ENCODE results near the gene EPHX1.
"Not testable (repeated sequence)": the region's sequence is repeated elsewhere in the genome, so short reads cannot be mapped to it uniquely, and the experiment has no call there.

EPHX1 gene

DNA sequence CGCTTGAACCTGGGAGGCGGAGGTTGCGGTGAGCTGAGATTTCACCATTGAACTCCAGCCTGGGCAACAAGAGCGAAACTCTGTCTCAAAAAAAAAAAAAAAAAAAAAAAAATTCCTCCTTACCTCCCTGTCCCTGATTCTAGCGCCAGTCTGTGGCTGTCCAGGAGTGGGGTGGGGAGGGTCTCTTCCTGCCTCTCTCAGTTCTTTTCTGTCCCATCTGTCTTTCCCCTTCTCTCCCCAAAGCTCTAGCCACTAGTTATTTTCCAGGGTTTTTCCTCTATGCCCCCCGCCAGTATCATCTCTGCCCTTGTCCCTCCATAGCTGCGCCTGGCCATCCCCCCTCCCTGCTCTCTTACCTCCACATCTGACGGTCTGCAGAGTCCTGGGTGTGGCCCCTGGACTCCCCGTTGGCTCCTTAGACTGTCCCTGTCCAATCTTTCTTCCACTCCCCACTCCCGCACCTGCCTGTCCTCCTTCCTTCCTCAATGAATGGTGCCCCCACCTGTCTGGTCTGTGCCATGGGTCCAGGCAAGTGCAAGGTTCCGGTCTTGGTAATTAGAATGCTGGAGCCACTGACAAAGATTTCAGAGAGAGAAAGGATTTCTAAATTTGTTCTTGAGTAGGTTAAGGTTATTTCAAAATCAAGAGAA, 73.8 kb downstream of the EPHX1 start:
- no peak for DNase-seq

DNA sequence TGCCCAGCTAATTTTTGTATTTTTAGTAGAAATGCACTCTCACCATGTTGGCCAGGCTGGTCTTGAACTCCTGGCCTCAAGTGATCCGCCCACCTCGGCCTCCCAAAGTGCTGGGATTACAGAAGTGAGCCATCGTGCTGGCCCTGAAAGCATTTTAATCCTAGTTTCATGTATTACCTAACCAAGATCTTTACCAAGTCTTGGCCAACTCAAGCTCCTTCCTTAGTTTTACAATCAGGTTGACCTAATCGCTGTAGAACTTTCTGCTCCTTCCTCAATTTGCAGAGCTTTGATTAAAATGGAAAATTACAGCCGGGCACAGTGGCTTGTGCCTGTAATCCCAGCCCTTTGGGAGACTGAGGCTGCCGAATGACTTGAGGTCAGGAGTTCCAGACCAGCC, 75.4 kb downstream of the EPHX1 start:
- no peak for DNase-seq

DNA sequence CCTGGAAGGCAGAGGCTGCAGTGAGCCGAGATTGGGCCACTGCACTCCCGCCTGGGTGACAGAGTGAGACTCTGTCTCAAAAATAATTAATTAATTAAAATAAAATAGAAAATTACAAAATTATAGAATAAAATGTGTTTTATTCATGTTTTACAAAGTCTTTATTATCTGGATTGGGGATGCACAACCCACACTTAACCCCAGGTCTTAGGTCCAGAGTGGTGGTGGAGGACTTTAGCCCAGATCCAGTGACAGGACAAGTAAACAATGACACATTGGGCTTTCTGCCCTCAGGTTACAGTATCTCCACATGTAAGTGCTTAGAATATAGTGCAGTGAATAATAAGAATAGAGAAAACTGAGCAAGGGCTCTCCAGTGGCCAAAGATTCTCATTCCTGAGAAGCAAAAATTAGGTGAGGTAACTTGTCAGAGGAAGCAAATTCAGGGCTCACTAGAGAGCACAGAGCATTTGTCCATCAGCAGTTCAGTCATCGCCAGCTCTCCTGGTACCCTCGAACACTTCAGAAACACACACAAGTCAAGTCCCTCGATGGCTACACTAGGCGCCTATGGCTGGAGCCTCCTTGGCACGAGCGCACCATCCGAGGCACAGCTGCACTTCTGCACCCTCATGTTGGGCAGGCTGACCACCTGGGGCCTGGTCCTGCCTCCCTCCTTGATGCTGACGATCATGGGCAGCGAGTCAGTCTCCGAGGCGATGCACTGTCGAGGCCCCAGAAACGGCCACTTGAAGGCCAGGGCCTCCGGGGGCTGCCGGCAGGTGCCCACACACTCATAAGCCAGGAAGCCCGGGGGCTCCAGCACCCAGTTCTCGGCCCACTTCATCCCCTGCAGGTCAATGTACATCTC, 76.5 kb downstream of the EPHX1 start:
- DNase-seq, result no peak

DNA sequence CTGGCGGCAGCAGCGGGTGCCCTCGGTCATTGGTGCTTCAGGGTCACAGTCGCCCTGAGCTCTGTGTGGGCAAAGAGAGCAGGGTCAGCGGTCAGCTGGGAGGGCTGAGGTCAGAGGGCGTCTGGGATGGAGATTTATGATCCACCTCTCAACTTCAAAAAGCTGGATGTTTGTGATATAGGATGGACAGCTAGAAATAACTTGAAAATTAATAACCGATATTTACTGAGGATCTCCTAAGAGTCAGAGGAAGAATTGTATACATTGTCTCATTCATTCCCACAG, 77.0 kb downstream of the EPHX1 start:
- no peak for DNase-seq

DNA sequence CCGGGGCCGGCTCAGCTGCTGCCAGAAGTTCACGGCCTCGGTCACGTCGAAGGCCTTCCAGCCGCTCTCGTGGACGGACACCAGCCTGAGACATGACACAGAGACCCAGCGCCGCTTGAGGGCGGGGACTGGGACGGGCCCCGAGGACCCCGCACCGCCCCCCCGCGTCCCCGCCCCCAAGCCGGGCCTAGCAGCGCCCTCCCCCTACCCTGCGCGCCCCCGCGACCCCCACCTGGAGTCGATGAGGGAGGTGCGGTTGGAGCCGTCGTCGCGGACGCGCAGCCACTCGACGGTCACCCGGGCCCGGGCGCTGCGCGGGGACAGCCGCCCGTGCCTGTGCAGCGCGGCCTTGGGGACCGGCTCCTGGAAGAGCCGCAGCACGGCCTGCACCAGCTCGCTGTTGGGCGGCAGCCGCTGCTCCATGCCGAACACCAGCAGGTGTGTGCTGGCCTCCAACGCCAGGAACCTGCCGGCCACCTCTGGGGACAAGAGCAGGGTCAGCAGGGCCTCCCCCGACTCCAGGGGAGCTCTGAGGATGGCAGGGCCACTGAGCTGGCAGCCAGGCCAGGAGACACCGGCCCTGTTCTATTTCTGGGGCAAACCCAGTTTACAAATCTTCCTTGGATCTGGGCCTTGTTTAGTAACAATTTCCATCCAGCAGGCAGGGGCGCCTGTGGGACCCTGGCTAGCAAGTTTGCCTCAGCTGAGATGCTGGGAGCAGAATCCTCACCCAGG, 77.8 kb downstream of the EPHX1 start:
- DNase-seq, result not testable (repeated sequence)

DNA sequence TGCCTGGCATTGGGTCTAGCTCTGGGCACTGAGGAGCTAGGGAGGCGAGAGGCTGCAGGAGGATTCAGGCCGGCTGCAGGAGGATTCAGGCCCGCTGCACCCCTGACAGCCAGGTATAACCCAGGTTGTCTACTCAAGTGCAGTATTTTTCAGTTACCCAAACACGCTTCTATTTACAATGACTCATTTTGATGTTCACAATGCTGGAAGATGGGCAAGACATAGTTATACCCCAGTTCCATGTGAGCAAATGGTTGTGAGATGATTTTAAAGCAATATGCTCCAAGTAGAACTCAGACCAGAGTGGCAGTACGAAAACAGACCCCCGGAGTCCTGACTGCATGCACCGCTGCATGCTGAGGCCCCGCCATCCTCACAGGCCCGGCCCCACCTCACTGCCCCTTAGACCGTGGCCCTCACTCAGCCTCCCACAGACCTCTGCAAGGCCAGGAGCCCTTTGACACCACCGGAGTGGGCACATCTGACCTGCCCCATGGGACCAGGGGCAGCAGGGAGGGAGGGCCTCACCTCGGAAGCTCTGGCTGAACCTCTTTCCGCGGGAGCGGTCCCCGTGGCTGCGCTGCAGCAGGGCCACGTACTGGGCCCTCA, 78.5 kb downstream of the EPHX1 start:
- DNase-seq, result no peak

DNA sequence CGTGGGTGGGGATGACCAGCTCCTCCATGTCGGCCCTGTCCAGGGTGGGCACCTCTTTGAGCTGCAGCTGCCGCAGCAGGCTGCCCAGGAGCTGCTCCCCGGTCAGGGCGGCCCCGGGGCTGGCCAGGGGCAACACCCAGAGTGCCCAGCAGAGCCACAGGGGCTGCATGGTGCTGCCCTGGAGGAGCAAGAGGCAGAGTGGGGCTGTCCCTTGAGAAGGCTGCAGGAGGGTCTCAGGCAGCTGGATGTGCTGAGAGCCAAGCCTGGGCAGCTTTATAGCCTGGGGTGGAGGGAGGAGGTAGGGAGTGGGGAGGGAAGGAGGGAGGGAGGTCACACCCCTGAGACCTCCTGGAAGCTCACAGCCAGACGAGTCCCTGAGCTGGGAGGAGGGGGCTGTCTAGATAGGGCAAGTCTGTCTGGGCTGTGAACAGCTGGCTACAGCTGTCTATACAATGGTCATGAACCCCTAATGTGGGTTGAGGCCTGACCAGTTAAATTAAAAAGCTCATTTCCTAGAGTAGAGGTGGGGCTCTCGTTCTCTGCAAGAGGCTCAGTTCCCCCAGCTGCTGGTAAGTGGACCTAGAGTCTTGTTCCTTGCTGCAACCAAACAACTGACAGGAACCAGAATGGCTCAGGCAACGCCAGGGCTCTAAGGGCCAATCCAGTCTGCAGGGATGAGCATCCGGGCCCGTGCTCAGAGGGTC, 79.1 kb downstream of the EPHX1 start, which contains the start of gene LEFTY1:
Gene LEFTY1 (minus strand): TSS at position 249 of the 704 bp plus-strand sequence. CDS start 80 bp downstream, at position 169.
- DNase-seq, result no peak

DNA sequence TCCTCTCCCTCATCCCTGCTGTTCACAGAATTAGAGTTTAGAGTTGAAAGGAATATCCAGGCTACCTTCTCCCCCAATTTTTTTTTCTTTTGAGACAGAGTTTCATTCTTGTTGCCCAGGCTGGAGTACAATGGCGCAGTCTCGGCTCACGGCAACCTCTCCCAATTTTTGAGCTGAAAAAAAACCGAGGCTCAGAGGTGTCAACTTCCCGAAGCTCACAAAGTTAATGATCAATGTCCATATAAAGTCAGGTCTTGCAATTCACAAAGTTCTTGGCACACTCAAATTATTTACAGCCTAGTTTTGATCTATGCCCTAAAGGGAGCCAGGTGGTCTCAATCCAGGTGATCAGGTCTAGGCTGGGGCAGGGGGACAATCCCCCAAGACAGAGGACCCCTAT, 79.8 kb downstream of the EPHX1 start:
- no peak for DNase-seq

DNA sequence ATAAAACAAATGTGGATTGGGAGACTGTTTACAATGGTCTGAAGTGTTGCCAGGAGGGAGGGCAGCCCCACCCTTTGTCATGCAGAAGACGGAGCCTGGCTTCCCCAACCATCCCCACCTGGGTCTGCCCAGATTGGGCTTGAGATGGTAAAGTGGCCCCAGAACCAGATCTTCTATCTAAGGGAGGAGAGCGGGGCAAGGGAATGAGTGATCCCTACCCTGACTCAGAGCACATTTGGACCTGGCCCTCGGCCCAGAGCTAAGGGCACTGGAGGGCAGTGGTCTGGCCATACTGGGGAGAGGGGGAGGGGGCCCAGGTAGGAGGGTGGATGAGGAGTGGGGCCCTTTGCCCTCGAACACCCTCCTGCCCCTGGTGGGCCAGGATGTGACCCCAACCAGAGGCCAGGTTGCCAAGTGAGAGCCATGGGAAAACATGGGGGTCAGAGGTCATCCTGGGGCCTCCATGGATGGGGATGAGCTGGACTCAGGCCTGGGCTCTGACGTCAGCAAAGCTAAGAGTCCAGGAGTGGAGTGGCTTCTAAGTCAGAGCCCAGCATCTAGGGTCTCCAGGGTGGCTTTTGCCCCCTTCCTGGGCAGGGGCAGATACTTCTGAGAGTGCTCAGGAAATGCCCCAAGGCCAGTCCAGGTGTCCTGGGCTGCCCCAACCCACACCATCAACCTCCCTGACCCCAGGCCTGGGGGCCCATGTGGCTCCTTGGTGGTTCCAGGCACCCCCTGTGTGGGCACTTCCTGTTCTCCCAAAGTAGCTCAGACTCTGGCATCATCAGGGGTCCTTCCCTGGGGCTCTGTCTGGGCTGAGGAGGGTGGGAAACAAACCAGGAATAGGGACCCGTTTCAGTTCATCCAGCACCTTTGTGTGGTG, 80.7 kb downstream of the EPHX1 start:
- no peak for DNase-seq

DNA sequence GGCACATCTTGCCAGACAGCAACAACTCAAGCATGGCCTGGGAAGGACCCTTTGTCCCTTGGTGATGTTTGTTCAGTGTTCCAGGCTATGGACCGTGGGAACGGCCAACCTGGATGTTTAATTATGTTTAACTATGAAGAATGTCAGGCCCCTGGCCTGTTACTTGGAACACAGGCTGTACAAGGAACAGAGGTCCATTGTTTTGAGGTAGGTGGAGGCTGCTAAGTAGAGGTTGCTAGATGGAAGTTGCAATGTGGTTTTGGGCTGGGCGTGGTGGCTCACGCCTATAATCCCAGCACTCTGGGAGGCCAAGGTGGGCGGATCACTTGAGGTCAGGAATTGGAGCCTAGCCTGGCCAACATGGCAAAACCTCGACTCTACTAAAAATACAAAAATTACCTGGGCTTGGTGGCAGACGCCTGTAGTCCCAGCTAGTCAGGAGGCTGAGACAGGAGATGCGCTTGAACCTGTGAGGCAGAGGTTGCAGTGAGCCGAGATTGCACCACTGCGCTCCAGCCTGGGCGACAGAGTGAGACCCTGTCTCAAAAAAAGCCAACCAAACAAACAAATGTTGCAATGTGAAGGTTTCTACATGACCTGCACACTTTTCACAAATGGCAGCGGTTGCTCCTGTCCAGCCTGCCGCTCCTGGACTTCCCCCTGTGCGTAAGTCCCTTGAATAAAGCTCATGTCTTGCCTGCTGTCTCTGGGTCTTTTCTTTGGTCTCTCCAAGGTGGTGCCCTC, 81.5 kb downstream of the EPHX1 start:
- DNase-seq, result no peak

DNA sequence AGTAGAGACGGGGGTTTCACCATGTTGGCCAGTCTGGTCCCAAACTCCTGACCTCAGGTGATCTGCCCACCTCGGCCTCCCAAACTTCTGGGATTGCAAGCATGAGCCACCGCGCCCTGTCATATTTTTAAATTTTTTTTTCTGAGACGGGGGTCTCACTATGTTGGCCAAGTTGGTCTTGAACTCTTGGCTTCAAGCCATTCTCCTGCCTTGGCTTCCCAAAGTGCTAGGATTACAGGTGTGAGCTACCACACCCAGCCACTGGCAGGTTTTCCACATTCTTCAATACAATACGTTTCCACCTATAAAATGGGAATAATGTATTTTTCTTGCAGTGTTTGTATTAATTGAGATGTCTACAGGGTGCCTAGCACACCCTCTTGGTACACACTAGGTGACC, 82.4 kb downstream of the EPHX1 start:
- DNase-seq, result no peak
